ENCODE data around the gene OR2A42.
"Not testable (repeated sequence)": the region's sequence is repeated elsewhere in the genome, so short reads cannot be mapped to it uniquely, and the experiment has no call there.

OR2A42 gene

GRCh38 chr7:144239365-144239764 lies at the start of gene OR2A42:
TSS of gene OR2A42 (minus strand) at chr7:144239605. CDS start at chr7:144232843, 6,762 bp downstream.
- DNase-seq (ENCODE audit: low read depth in 1 of 2, low spot score in 1 of 2) = not testable (repeated sequence)

- DNase-seq (ENCODE audit: low read depth in 1 of 2, low spot score in 1 of 2) = not testable (repeated sequence)
Observed at GRCh38 chr7:144287171-144287784, 47.9 kb upstream of the OR2A42 start.

- DNase-seq (ENCODE audit: low read depth in 1 of 2, low spot score in 1 of 2) = not testable (repeated sequence)
Observed at GRCh38 chr7:144283716-144284115, 44.3 kb upstream of the OR2A42 start.

- not testable (repeated sequence) for DNase-seq (ENCODE audit: low read depth in 1 of 2, low spot score in 1 of 2)
Observed at GRCh38 chr7:144282490-144282889, 43.1 kb upstream of the OR2A42 start.

GRCh38 chr7:144281981-144282380 lies 42.6 kb upstream of the OR2A42 start:
- DNase-seq (ENCODE audit: low read depth in 1 of 2, low spot score in 1 of 2) = not testable (repeated sequence)

- not testable (repeated sequence) for DNase-seq (ENCODE audit: low read depth in 1 of 2, low spot score in 1 of 2)
Observed at GRCh38 chr7:144280010-144280409, 40.6 kb upstream of the OR2A42 start.

GRCh38 chr7:144275281-144275680 lies 35.9 kb upstream of the OR2A42 start:
- DNase-seq (ENCODE audit: low read depth in 1 of 2, low spot score in 1 of 2) = not testable (repeated sequence)

- not testable (repeated sequence) for DNase-seq (ENCODE audit: low read depth in 1 of 2, low spot score in 1 of 2)
Observed at GRCh38 chr7:144269188-144269587, 29.8 kb upstream of the OR2A42 start, which contains the start of gene CTAGE8. TSS of gene CTAGE8 (minus strand) at chr7:144269288. CDS start at chr7:144269250, 38 bp downstream.

- DNase-seq (ENCODE audit: low read depth in 1 of 2, low spot score in 1 of 2) = not testable (repeated sequence)
Observed at GRCh38 chr7:144264692-144265091, 25.3 kb upstream of the OR2A42 start, which contains the start of gene OR2A7. TSS of gene OR2A7 (minus strand) at chr7:144264792. CDS start at chr7:144259628, 5,164 bp downstream.

GRCh38 chr7:144262128-144262527 lies 22.7 kb upstream of the OR2A42 start:
- DNase-seq (ENCODE audit: low read depth in 1 of 2, low spot score in 1 of 2) = not testable (repeated sequence)

- DNase-seq (ENCODE audit: low read depth in 1 of 2, low spot score in 1 of 2) = not testable (repeated sequence)
Observed at GRCh38 chr7:144259067-144259466, 19.7 kb upstream of the OR2A42 start.

- no peak for DNase-seq (ENCODE audit: low read depth in 1 of 2, low spot score in 1 of 2)
Observed at GRCh38 chr7:144256112-144256511, 16.7 kb upstream of the OR2A42 start.

GRCh38 chr7:144255471-144255897 lies 16.1 kb upstream of the OR2A42 start:
- no peak for DNase-seq (ENCODE audit: low read depth in 1 of 2, low spot score in 1 of 2)

GRCh38 chr7:144252307-144252706 lies 12.9 kb upstream of the OR2A42 start:
- DNase-seq (ENCODE audit: low read depth in 1 of 2, low spot score in 1 of 2) = not testable (repeated sequence)

- DNase-seq (ENCODE audit: low read depth in 1 of 2, low spot score in 1 of 2) = not testable (repeated sequence)
Observed at GRCh38 chr7:144247674-144248330, 8.4 kb upstream of the OR2A42 start.

- not testable (repeated sequence) for DNase-seq (ENCODE audit: low read depth in 1 of 2, low spot score in 1 of 2)
Observed at GRCh38 chr7:144246967-144247366, 7.6 kb upstream of the OR2A42 start.

- not testable (repeated sequence) for DNase-seq (ENCODE audit: low read depth in 1 of 2, low spot score in 1 of 2)
Observed at GRCh38 chr7:144245372-144245771, 6.0 kb upstream of the OR2A42 start.

- not testable (repeated sequence) for DNase-seq (ENCODE audit: low read depth in 1 of 2, low spot score in 1 of 2)
Observed at GRCh38 chr7:144238530-144239082, 799 bp downstream of the OR2A42 start.

- not testable (repeated sequence) for DNase-seq (ENCODE audit: low read depth in 1 of 2, low spot score in 1 of 2)
Observed at GRCh38 chr7:144233039-144233438, 6.4 kb downstream of the OR2A42 start.

- DNase-seq (ENCODE audit: low read depth in 1 of 2, low spot score in 1 of 2) = not testable (repeated sequence)
Observed at GRCh38 chr7:144231027-144231426, 8.4 kb downstream of the OR2A42 start.

- not testable (repeated sequence) for DNase-seq (ENCODE audit: low read depth in 1 of 2, low spot score in 1 of 2)
Observed at GRCh38 chr7:144228810-144229209, 10.6 kb downstream of the OR2A42 start.

- not testable (repeated sequence) for DNase-seq (ENCODE audit: low read depth in 1 of 2, low spot score in 1 of 2)
Observed at GRCh38 chr7:144226866-144227265, 12.5 kb downstream of the OR2A42 start.
